KMS-11 (cell line): ENCODE results near the gene DNAJB8.

Source experiments
- H2AFZ ChIP-seq: fragments of 200-600 bp; sonication (generic); 2 replicates; pipeline ENCODE4 v1.6.1; 2016; ENCODE audit warnings: antibody characterized with exemption, mixed run types, low read depth
- H3K27ac ChIP-seq: fragments of 200-600 bp; sonication (generic); 2 replicates; pipeline ENCODE4 v1.6.1; 2016; ENCODE audit warnings: mild to moderate bottlenecking, mixed run types
- H3K27me3 ChIP-seq: fragments of 200-600 bp; sonication (generic); 2 replicates; pipeline ENCODE4 v1.6.1; 2017; ENCODE audit warnings: mild to moderate bottlenecking, low read depth, mixed run types, moderate library complexity; ENCODE audit not compliant: insufficient read depth
- H3K36me3 ChIP-seq: fragments of 200-600 bp; sonication (generic); 2 replicates; pipeline ENCODE4 v1.6.1; 2017; ENCODE audit warnings: mild to moderate bottlenecking, mixed run types; ENCODE audit not compliant: insufficient read depth
- H3K4me1 ChIP-seq: fragments of 200-600 bp; sonication (generic); 2 replicates; pipeline ENCODE4 v1.6.1; 2016; ENCODE audit warnings: mild to moderate bottlenecking, low read depth, mixed run types; ENCODE audit not compliant: poor library complexity, severe bottlenecking
- H3K4me2 ChIP-seq: fragments of 200-600 bp; sonication (generic); 2 replicates; pipeline ENCODE4 v1.7.0; 2016; ENCODE audit warnings: mild to moderate bottlenecking, mixed run types
- H3K4me3 ChIP-seq: fragments of 200-600 bp; sonication (generic); IDR thresholded peaks from 2 replicates; pipeline ENCODE4 v1.6.1; 2017; ENCODE audit warnings: low read depth, low read length, mixed read lengths; ENCODE audit not compliant: insufficient read depth
- H3K79me2 ChIP-seq: fragments of 200-600 bp; sonication (generic); 2 replicates; pipeline ENCODE4 v1.6.1; 2016; ENCODE audit warnings: low read depth, mixed run types; ENCODE audit not compliant: insufficient read depth
- H3K9ac ChIP-seq: fragments of 200-600 bp; sonication (generic); 2 replicates; pipeline ENCODE4 v1.6.1; 2016; ENCODE audit warnings: mild to moderate bottlenecking, mixed run types
- H4K20me1 ChIP-seq: fragments of 200-600 bp; sonication (generic); 2 replicates; pipeline ENCODE4 v1.6.1; 2016; ENCODE audit warnings: mild to moderate bottlenecking, mixed run types; ENCODE audit not compliant: insufficient read depth
- CTCF ChIP-seq: fragments of 200-600 bp; sonication (generic); conservative IDR thresholded peaks from 2 replicates; pipeline ENCODE4 v1.6.1; 2017; ENCODE audit warnings: low read depth, mild to moderate bottlenecking, antibody characterized with exemption, low read length, moderate library complexity, mixed read lengths

The DNAJB8 gene

DNA sequence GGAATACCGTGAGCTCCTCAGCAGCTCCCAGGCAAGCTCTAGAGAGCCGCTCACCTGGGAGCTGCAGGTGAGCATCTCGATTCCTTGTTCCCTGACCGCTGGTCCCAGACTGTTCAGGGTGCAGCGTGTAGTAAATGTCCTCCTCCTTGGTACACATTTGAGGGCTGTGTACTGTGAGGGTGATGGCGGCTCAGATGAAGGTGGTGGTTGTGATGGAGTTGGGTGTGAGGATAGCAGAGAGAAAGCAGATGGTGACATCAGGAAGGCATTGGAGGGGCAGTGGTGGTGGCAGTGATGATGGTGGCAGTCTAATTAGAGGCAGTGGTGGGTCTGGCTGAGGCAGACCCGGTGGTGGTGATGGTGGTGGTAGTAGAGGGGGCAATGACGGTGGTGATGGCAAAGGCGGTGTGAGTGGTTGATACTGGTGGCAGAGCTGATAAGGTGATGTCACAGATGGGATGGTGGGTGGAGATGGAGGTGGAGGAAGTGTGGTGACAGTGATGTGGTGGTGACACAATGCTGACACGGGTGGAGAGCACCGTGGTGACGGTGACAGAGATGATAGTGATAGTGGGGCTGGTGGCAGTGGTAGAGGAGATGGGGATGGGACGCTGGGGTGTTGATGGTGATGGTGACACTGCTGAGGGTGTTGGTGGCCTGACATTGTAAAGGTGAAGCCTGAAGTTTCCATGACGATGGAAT, at the start of gene DNAJB8:
TSS of gene DNAJB8 (minus strand) at position 51 of the 702 bp plus-strand sequence. CDS start 3,645 bp downstream, outside the sequence.
- TF ChIP-seq CTCF: no peak
- no peaks in the 10 kb centered on the region for H4K20me1 ChIP-seq
- no peaks in the 10 kb centered on the region for H3K36me3 ChIP-seq
- no peaks in the 10 kb centered on the region for H3K79me2 ChIP-seq
- no peak within 1 kb of the TSS for H3K4me2 ChIP-seq
- H3K9ac ChIP-seq: no peak within 1 kb of the TSS
- H3K27me3 ChIP-seq: peaks cover 83% of the 10 kb centered on the region
- no peak within 1 kb of the TSS for H2AFZ ChIP-seq
- H3K4me3 ChIP-seq: no peak within 1 kb of the TSS
- H3K4me1 ChIP-seq: no peaks in the 10 kb centered on the region
- no peak within 1 kb of the TSS for H3K27ac ChIP-seq

GRCh38 chr3:128515967-128516366, 49.3 kb upstream of the DNAJB8 start:
- no peak overlapping the region for H2AFZ ChIP-seq
- H3K4me1 ChIP-seq: no peaks in the 10 kb centered on the region
- TF ChIP-seq CTCF: no peak
- no peak overlapping the region for H3K4me3 ChIP-seq
- no peaks in the 10 kb centered on the region for H4K20me1 ChIP-seq
- H3K79me2 ChIP-seq: no peaks in the 10 kb centered on the region
- no peak overlapping the region for H3K4me2 ChIP-seq
- H3K36me3 ChIP-seq: no peaks in the 10 kb centered on the region
- no peak overlapping the region for H3K27ac ChIP-seq
- H3K27me3 ChIP-seq: peaks cover 2% of the 10 kb centered on the region; the same call in 1 of the 2 replicates
- H3K9ac ChIP-seq: no peak overlapping the region

- no peaks in the 10 kb centered on the region for H3K79me2 ChIP-seq
- no peak overlapping the region for H3K27ac ChIP-seq
- no peak overlapping the region for H3K9ac ChIP-seq
- no peak overlapping the region for H2AFZ ChIP-seq
- no peaks in the 10 kb centered on the region for H4K20me1 ChIP-seq
- H3K4me1 ChIP-seq: no peaks in the 10 kb centered on the region
- no peaks in the 10 kb centered on the region for H3K36me3 ChIP-seq
- H3K27me3 ChIP-seq: no peaks in the 10 kb centered on the region
- no peak overlapping the region for H3K4me2 ChIP-seq
- TF ChIP-seq CTCF: no peak
- no peak overlapping the region for H3K4me3 ChIP-seq
Observed at GRCh38 chr3:128508852-128509251, 42.2 kb upstream of the DNAJB8 start.

- Histone ChIP-seq H4K20me1 (no peaks in the 10 kb centered on the region), H3K9ac (no peak overlapping the region), H3K4me1 (no peaks in the 10 kb centered on the region), H3K4me3 (no peak overlapping the region), H3K27ac (no peak overlapping the region), H3K4me2 (no peak overlapping the region), H3K79me2 (no peaks in the 10 kb centered on the region), H3K27me3 (no peaks in the 10 kb centered on the region; the same call in 1 of the 2 replicates), H3K36me3 (no peaks in the 10 kb centered on the region), H2AFZ (no peak overlapping the region)
- no peak for TF ChIP-seq CTCF
Observed at GRCh38 chr3:128506754-128507153, 40.1 kb upstream of the DNAJB8 start.
